H1 (cell line): Measurements from ENCODE around the gene IZUMO2. TPM values are rescaled to one million over a fixed set of nuclear protein-coding genes. Genes with fewer than 3 reads are reported as not detected.

Experiments
- HDAC6 ChIP-seq: IDR thresholded peaks from one replicate; pipeline ENCODE4 v1.7.1; 2012; ENCODE audit warnings: low read depth, mild to moderate bottlenecking, inconsistent platforms, low read length, moderate library complexity
- JUND ChIP-seq: IDR thresholded peaks from 2 replicates; pipeline ENCODE4 v1.6.1; 2011; ENCODE audit warnings: mild to moderate bottlenecking, improper control_type of control experiment, low read length
- POLR2AphosphoS5 ChIP-seq: IDR thresholded peaks from 2 replicates; pipeline ENCODE4 v1.6.1; 2011; ENCODE audit warnings: low read depth, low read length
- SIN3A ChIP-seq, 2 experiments: IDR thresholded peaks in 1 of 2; conservative IDR thresholded peaks in 1 of 2; 2 replicates each; pipeline ENCODE4 v1.6.1; 2011 to 2012; ENCODE audit warnings: low read length in 2 of 2, improper control_type of control experiment in 1 of 2, low read depth in 1 of 2, mild to moderate bottlenecking in 1 of 2
- YY1 ChIP-seq: IDR thresholded peaks from 2 replicates; pipeline ENCODE4 v1.6.1; 2011; ENCODE audit warnings: low read depth, mild to moderate bottlenecking, low read length
- polyA plus RNA-seq, 7 experiments: library from polyadenylated mRNA; depleted of rRNA in 3 of 7; stranded (reverse) in 5 of 7; unstranded in 2 of 7; fragments of >200 nt in 5 of 7; fragments of 200-250 nt in 2 of 7; gene quantifications; 1 replicate in 5 of 7; 2 replicates in 1 of 7; 4 replicates in 1 of 7; pipeline versions ENCODE4 v1.2.1 to v1.2.3, GENCODE V29; 2011 to 2013; ENCODE audit warnings: missing spikeins in 2 of 7, mixed read lengths in 2 of 7
- total RNA-seq: library from RNA; stranded (reverse); fragmentation: NEBNext Ultra II Directional; extraction: Animal tissue kit (Norgen Biotek cat#: 25700); gene quantifications from 2 replicates; pipeline ENCODE4 v1.2.1, GENCODE V29; 2021

Gene IZUMO2
- total and polyA plus RNA-seq, 2 of the 8 experiments (the other 6 are each of a cell fraction or from before 2014, with no cell fraction given), result 1.7 to 1.9 TPM

- TF ChIP-seq SIN3A (conservative IDR thresholded peaks at IDR 0.05 in 1 of 2, IDR thresholded peaks at IDR 0.05 in 1 of 2; ENCODE audit: low read depth in 1 of 2, low read length in 2 of 2), result no peak
- no peak for TF ChIP-seq JUND
- TF ChIP-seq POLR2AphosphoS5, result no peak
- TF ChIP-seq HDAC6, result no peak
- TF ChIP-seq YY1, result no peak
These were observed 11.2 kb upstream of the IZUMO2 start (continued) for GRCh38 chr19:50174100-50174793.
